ENCODE measurements around the gene OTOGL.

DNA sequence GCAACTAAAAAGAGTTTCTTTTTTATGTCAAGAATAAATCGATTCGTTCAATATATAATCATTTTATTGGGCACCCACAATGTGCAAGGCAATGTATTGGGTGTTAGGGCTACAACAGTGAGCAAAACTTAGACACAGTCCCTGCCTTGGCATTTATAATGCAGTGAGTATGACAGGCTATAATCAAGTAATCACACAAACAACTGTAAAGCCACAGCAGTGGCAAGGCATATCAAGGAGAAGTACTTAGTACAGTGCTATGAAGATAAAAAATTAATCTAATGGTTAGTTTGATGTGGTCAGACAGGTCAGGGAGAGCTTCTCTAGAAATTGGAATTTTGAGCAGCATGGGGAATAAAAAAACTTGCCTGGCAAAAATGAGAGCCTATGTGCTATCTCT, 39.5 kb upstream of the OTOGL start:
- TF ChIP-seq, protein P1, sequence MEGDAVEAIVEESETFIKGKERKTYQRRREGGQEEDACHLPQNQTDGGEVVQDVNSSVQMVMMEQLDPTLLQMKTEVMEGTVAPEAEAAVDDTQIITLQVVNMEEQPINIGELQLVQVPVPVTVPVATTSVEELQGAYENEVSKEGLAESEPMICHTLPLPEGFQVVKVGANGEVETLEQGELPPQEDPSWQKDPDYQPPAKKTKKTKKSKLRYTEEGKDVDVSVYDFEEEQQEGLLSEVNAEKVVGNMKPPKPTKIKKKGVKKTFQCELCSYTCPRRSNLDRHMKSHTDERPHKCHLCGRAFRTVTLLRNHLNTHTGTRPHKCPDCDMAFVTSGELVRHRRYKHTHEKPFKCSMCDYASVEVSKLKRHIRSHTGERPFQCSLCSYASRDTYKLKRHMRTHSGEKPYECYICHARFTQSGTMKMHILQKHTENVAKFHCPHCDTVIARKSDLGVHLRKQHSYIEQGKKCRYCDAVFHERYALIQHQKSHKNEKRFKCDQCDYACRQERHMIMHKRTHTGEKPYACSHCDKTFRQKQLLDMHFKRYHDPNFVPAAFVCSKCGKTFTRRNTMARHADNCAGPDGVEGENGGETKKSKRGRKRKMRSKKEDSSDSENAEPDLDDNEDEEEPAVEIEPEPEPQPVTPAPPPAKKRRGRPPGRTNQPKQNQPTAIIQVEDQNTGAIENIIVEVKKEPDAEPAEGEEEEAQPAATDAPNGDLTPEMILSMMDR (IDR thresholded peaks at IDR 0.05 in 8 of 11, conservative IDR thresholded peaks at IDR 0.05 in 3 of 11), result no peak
- TF ChIP-seq POLR2AphosphoS5 (IDR thresholded peaks at IDR 0.05), result no peak
